GM12878 (cell line): ENCODE results near the gene YBEY. TPM values are rescaled to one million over a fixed set of nuclear protein-coding genes. Genes with fewer than 3 reads are reported as not detected.

ENCODE experiments used
- BACH1 ChIP-seq: fragments of 450-650 bp; IDR thresholded peaks from 2 replicates; pipeline ENCODE4 v1.6.1; 2017; ENCODE audit warnings: mild to moderate bottlenecking, borderline replicate concordance
- BRCA1 ChIP-seq: IDR thresholded peaks from 2 replicates; pipeline ENCODE4 v1.6.1; 2011; ENCODE audit warnings: low read depth, low read length, improper control_type of control experiment
- EP300 ChIP-seq, 2 experiments: fragments of 150-350 bp in 1 of 2; IDR thresholded peaks; 2 replicates each; pipeline ENCODE4 v1.6.1; 2011 to 2012; ENCODE audit warnings: low read depth in 2 of 2, low read length in 2 of 2, borderline replicate concordance in 1 of 2, improper control_type of control experiment in 1 of 2, inconsistent platforms in 1 of 2; ENCODE audit not compliant: control insufficient read depth in 1 of 2
- GABPA ChIP-seq: IDR thresholded peaks from 2 replicates; pipeline ENCODE4 v1.6.1; 2014; ENCODE audit warnings: antibody characterized with exemption, low read depth, mild to moderate bottlenecking, inconsistent platforms
- KDM1A ChIP-seq: fragments of 200-600 bp; sonication (generic); IDR thresholded peaks from 2 replicates; pipeline ENCODE4 v1.6.1; 2016; ENCODE audit warnings: borderline replicate concordance
- MXI1 ChIP-seq: fragments of 150-350 bp; IDR thresholded peaks from 2 replicates; pipeline ENCODE4 v1.6.1; 2011; ENCODE audit warnings: low read depth, mild to moderate bottlenecking, inconsistent platforms, low read length, improper control_type of control experiment
- NFXL1 ChIP-seq: fragments of 450-650 bp; IDR thresholded peaks from 2 replicates; pipeline ENCODE4 v1.6.1; 2017; ENCODE audit warnings: antibody characterized with exemption, mild to moderate bottlenecking, borderline replicate concordance
- NR2C1 ChIP-seq: fragments of 450-650 bp; IDR thresholded peaks from 2 replicates; pipeline ENCODE4 v1.6.1; 2017; ENCODE audit warnings: antibody characterized with exemption, mild to moderate bottlenecking, moderate library complexity
- POLR2A ChIP-seq: IDR thresholded peaks from 2 replicates; pipeline ENCODE4 v1.6.1; 2011; ENCODE audit warnings: low read depth, mild to moderate bottlenecking, low read length
- SMC3 ChIP-seq: IDR thresholded peaks from 2 replicates; pipeline ENCODE4 v1.6.1; 2011; ENCODE audit warnings: low read length, improper control_type of control experiment, borderline replicate concordance
- SPI1 ChIP-seq: IDR thresholded peaks from 2 replicates; pipeline ENCODE4 v1.6.1; 2011; ENCODE audit warnings: low read depth, mild to moderate bottlenecking, low read length, moderate library complexity, borderline replicate concordance; ENCODE audit not compliant: insufficient read depth
- STAT3 ChIP-seq: IDR thresholded peaks from 2 replicates; pipeline ENCODE4 v1.6.1; 2011; ENCODE audit warnings: low read depth, low read length, improper control_type of control experiment
- ZNF217 ChIP-seq: fragments of 450-650 bp; IDR thresholded peaks from 2 replicates; pipeline ENCODE4 v1.6.1; 2017; ENCODE audit warnings: antibody characterized with exemption, mild to moderate bottlenecking
- polyA plus RNA-seq, 11 experiments: library from polyadenylated mRNA; depleted of rRNA in 4 of 11; unstranded in 6 of 11; stranded (reverse) in 5 of 11; fragments of >200 nt; fragmentation: Nextera tagmentation in 4 of 11; fragmentation: Illumina TruSeq in 1 of 11; extraction: Ambion mirVana in 4 of 11; extraction: Trizol in 1 of 11; gene quantifications; 1 replicate in 1 of 11; 2 replicates in 10 of 11; pipeline versions ENCODE4 v1.2.1 to v1.2.3, GENCODE V29; 2011 to 2016; ENCODE audit warnings: inconsistent platforms in 2 of 11, missing spikeins in 2 of 11, low read depth in 1 of 11
- total RNA-seq, 4 experiments: library from RNA; depleted of rRNA in 3 of 4; stranded (reverse); fragments of >200 nt in 3 of 4; fragmentation: Illumina TruSeq in 1 of 4; extraction: Trizol in 1 of 4; gene quantifications; 2 replicates each; pipeline versions ENCODE4 v1.2.1 to v1.2.3, GENCODE V29; 2013 to 2021
- TF ChIP-seq, protein P1 (sequence below): fragments of 450-650 bp; IDR thresholded peaks from 2 replicates; pipeline ENCODE4 v1.6.1; 2017; ENCODE audit warnings: borderline replicate concordance
- TF ChIP-seq, protein P2 (sequence below): IDR thresholded peaks from 2 replicates; pipeline ENCODE4 v1.6.1; 2012; ENCODE audit warnings: low read length, inconsistent platforms
- TF ChIP-seq, protein P3 (sequence below): fragments of 150-350 bp; IDR thresholded peaks from 2 replicates; pipeline ENCODE4 v1.6.1; 2016; ENCODE audit warnings: low read depth, low read length
- TF ChIP-seq, protein P4 (sequence below): fragments of 450-650 bp; conservative IDR thresholded peaks from 2 replicates; pipeline ENCODE4 v1.6.1; 2017; ENCODE audit warnings: mild to moderate bottlenecking, moderate library complexity

YBEY gene
- total and polyA plus RNA-seq, 10 of the 15 experiments (the other 5 are each of a cell fraction or from before 2014, with no cell fraction given), result 6.5 to 31.4 (median 18.5) TPM

DNA sequence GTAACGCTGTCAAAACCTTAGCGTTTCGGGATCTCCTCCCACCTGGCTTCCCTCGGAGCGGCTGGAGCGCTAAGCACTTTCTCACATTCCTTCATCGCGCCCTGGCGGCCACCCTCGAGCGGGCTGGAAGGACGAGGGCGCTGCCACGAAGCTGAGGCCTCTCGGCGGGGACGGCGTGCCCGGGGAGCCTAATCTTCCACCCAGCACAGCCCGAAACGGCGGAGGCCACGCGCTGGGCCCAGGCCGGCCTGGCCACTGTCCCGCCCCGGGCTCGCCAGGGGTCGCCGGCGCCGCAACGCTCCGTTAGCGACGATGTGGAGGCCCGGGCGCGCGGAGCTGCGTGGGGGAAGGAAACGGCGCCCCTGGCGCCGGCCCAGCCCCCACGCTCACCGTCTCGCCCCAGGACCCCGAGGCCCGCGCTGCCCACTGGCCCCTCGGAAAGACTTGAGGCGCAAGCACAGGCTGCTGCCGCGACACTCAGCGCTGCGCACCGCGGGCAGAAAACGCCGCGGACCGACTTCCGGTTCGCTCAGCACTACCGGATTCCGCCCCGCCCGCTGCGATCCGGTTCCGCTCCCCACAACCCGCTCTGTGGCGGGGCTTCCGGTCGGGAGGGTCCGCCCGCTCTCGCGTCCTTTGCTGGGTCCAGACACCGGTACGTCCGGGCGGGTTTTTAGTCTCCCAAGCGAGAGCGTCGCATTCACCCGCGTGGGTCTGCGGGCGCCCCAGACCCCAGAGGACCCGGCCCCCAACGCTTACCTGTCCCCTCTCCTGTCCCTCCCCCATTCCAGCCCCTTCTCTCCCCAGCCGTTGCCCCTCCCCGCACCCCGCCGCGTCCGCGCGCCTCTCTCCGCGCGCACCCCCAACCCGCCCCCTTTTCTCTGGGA lies at the start of gene YBEY (continued):
- TF ChIP-seq EP300 (IDR thresholded peaks at IDR 0.05; ENCODE audit: borderline replicate concordance in 1 of 2, control insufficient read depth in 1 of 2, low read depth in 2 of 2, low read length in 2 of 2), result no peak
- TF ChIP-seq, protein P1, sequence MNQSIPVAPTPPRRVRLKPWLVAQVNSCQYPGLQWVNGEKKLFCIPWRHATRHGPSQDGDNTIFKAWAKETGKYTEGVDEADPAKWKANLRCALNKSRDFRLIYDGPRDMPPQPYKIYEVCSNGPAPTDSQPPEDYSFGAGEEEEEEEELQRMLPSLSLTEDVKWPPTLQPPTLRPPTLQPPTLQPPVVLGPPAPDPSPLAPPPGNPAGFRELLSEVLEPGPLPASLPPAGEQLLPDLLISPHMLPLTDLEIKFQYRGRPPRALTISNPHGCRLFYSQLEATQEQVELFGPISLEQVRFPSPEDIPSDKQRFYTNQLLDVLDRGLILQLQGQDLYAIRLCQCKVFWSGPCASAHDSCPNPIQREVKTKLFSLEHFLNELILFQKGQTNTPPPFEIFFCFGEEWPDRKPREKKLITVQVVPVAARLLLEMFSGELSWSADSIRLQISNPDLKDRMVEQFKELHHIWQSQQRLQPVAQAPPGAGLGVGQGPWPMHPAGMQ, result no peak
- TF ChIP-seq, protein P2, sequence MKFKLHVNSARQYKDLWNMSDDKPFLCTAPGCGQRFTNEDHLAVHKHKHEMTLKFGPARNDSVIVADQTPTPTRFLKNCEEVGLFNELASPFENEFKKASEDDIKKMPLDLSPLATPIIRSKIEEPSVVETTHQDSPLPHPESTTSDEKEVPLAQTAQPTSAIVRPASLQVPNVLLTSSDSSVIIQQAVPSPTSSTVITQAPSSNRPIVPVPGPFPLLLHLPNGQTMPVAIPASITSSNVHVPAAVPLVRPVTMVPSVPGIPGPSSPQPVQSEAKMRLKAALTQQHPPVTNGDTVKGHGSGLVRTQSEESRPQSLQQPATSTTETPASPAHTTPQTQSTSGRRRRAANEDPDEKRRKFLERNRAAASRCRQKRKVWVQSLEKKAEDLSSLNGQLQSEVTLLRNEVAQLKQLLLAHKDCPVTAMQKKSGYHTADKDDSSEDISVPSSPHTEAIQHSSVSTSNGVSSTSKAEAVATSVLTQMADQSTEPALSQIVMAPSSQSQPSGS, result no peak
- peak; percentile 86; the same call in 1 of the 2 replicates for TF ChIP-seq ZNF217
- TF ChIP-seq, protein P3, sequence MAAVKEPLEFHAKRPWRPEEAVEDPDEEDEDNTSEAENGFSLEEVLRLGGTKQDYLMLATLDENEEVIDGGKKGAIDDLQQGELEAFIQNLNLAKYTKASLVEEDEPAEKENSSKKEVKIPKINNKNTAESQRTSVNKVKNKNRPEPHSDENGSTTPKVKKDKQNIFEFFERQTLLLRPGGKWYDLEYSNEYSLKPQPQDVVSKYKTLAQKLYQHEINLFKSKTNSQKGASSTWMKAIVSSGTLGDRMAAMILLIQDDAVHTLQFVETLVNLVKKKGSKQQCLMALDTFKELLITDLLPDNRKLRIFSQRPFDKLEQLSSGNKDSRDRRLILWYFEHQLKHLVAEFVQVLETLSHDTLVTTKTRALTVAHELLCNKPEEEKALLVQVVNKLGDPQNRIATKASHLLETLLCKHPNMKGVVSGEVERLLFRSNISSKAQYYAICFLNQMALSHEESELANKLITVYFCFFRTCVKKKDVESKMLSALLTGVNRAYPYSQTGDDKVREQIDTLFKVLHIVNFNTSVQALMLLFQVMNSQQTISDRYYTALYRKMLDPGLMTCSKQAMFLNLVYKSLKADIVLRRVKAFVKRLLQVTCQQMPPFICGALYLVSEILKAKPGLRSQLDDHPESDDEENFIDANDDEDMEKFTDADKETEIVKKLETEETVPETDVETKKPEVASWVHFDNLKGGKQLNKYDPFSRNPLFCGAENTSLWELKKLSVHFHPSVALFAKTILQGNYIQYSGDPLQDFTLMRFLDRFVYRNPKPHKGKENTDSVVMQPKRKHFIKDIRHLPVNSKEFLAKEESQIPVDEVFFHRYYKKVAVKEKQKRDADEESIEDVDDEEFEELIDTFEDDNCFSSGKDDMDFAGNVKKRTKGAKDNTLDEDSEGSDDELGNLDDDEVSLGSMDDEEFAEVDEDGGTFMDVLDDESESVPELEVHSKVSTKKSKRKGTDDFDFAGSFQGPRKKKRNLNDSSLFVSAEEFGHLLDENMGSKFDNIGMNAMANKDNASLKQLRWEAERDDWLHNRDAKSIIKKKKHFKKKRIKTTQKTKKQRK, result no peak
- TF ChIP-seq BACH1, result peak; percentile 64; the same call in 1 of the 2 replicates
- TF ChIP-seq BRCA1, result no peak
- TF ChIP-seq STAT3, result no peak
- TF ChIP-seq NR2C1, result peak; percentile 69
- peak; percentile 95 for TF ChIP-seq GABPA
- TF ChIP-seq SPI1, result peak; percentile 48; the same call in 1 of the 2 replicates
- TF ChIP-seq KDM1A, result no peak
- TF ChIP-seq, protein P4, sequence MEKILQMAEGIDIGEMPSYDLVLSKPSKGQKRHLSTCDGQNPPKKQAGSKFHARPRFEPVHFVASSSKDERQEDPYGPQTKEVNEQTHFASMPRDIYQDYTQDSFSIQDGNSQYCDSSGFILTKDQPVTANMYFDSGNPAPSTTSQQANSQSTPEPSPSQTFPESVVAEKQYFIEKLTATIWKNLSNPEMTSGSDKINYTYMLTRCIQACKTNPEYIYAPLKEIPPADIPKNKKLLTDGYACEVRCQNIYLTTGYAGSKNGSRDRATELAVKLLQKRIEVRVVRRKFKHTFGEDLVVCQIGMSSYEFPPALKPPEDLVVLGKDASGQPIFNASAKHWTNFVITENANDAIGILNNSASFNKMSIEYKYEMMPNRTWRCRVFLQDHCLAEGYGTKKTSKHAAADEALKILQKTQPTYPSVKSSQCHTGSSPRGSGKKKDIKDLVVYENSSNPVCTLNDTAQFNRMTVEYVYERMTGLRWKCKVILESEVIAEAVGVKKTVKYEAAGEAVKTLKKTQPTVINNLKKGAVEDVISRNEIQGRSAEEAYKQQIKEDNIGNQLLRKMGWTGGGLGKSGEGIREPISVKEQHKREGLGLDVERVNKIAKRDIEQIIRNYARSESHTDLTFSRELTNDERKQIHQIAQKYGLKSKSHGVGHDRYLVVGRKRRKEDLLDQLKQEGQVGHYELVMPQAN, result peak; percentile 88
- peak; percentile 91 for TF ChIP-seq POLR2A
- TF ChIP-seq SMC3, result no peak; the same call in 1 of the 2 replicates
- peak; percentile 77; the same call in 1 of the 2 replicates for TF ChIP-seq MXI1
- TF ChIP-seq NFXL1, result no peak
